Measurements from ENCODE around the gene CRELD1.

GRCh38 chr3:9946112-9947024 lies 12.7 kb downstream of the CRELD1 start:
- TF ChIP-seq, protein P1, sequence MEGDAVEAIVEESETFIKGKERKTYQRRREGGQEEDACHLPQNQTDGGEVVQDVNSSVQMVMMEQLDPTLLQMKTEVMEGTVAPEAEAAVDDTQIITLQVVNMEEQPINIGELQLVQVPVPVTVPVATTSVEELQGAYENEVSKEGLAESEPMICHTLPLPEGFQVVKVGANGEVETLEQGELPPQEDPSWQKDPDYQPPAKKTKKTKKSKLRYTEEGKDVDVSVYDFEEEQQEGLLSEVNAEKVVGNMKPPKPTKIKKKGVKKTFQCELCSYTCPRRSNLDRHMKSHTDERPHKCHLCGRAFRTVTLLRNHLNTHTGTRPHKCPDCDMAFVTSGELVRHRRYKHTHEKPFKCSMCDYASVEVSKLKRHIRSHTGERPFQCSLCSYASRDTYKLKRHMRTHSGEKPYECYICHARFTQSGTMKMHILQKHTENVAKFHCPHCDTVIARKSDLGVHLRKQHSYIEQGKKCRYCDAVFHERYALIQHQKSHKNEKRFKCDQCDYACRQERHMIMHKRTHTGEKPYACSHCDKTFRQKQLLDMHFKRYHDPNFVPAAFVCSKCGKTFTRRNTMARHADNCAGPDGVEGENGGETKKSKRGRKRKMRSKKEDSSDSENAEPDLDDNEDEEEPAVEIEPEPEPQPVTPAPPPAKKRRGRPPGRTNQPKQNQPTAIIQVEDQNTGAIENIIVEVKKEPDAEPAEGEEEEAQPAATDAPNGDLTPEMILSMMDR (IDR thresholded peaks at IDR 0.05) = peak; percentile 64 to 95 (median 76)
- peak in 1 of 2 donors; percentile 54 for TF ChIP-seq POLR2A (IDR thresholded peaks at IDR 0.05)
